KMS-11 (cell line): Measurements from ENCODE around the gene MCTP2.

Experiments used
- H2AFZ ChIP-seq: fragments of 200-600 bp; sonication (generic); 2 replicates; pipeline ENCODE4 v1.6.1; 2016; ENCODE audit warnings: antibody characterized with exemption, mixed run types, low read depth
- H3K27ac ChIP-seq: fragments of 200-600 bp; sonication (generic); 2 replicates; pipeline ENCODE4 v1.6.1; 2016; ENCODE audit warnings: mild to moderate bottlenecking, mixed run types
- H3K27me3 ChIP-seq: fragments of 200-600 bp; sonication (generic); 2 replicates; pipeline ENCODE4 v1.6.1; 2017; ENCODE audit warnings: mild to moderate bottlenecking, low read depth, mixed run types, moderate library complexity; ENCODE audit not compliant: insufficient read depth
- H3K36me3 ChIP-seq: fragments of 200-600 bp; sonication (generic); 2 replicates; pipeline ENCODE4 v1.6.1; 2017; ENCODE audit warnings: mild to moderate bottlenecking, mixed run types; ENCODE audit not compliant: insufficient read depth
- H3K4me1 ChIP-seq: fragments of 200-600 bp; sonication (generic); 2 replicates; pipeline ENCODE4 v1.6.1; 2016; ENCODE audit warnings: mild to moderate bottlenecking, low read depth, mixed run types; ENCODE audit not compliant: poor library complexity, severe bottlenecking
- H3K4me2 ChIP-seq: fragments of 200-600 bp; sonication (generic); 2 replicates; pipeline ENCODE4 v1.7.0; 2016; ENCODE audit warnings: mild to moderate bottlenecking, mixed run types
- H3K4me3 ChIP-seq: fragments of 200-600 bp; sonication (generic); IDR thresholded peaks from 2 replicates; pipeline ENCODE4 v1.6.1; 2017; ENCODE audit warnings: low read depth, low read length, mixed read lengths; ENCODE audit not compliant: insufficient read depth
- H3K79me2 ChIP-seq: fragments of 200-600 bp; sonication (generic); 2 replicates; pipeline ENCODE4 v1.6.1; 2016; ENCODE audit warnings: low read depth, mixed run types; ENCODE audit not compliant: insufficient read depth
- H3K9ac ChIP-seq: fragments of 200-600 bp; sonication (generic); 2 replicates; pipeline ENCODE4 v1.6.1; 2016; ENCODE audit warnings: mild to moderate bottlenecking, mixed run types
- H4K20me1 ChIP-seq: fragments of 200-600 bp; sonication (generic); 2 replicates; pipeline ENCODE4 v1.6.1; 2016; ENCODE audit warnings: mild to moderate bottlenecking, mixed run types; ENCODE audit not compliant: insufficient read depth
- CTCF ChIP-seq: fragments of 200-600 bp; sonication (generic); conservative IDR thresholded peaks from 2 replicates; pipeline ENCODE4 v1.6.1; 2017; ENCODE audit warnings: low read depth, mild to moderate bottlenecking, antibody characterized with exemption, low read length, moderate library complexity, mixed read lengths

Gene MCTP2

GRCh38 chr15:94352636-94353487, 121.5 kb downstream of the MCTP2 start:
- no peaks in the 10 kb centered on the region for H3K79me2 ChIP-seq
- no peaks in the 10 kb centered on the region for H4K20me1 ChIP-seq
- no peaks in the 10 kb centered on the region for H3K4me1 ChIP-seq
- H3K36me3 ChIP-seq: no peaks in the 10 kb centered on the region
- no peak for TF ChIP-seq CTCF
- no peak overlapping the region for H3K4me2 ChIP-seq
- no peak overlapping the region for H3K27ac ChIP-seq
- no peaks in the 10 kb centered on the region for H3K27me3 ChIP-seq
- H2AFZ ChIP-seq: no peak overlapping the region
- no peak overlapping the region for H3K9ac ChIP-seq
- no peak overlapping the region for H3K4me3 ChIP-seq

DNA sequence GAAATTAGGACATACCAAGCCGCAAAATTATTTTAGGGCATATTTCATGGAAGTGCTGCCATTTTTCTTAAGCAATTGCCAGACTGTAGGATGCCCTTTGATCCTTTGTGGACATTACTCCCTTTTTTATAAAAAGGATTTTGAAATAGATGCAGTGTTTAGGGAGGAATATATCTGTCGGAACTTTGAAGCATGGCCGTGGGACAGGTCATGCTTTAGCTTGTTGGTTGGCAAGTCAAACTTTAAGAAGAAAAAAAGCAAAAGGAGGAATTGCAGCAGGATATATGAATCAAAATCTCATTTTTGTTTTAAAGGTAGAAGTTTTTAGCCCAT, 122.1 kb downstream of the MCTP2 start:
- Histone ChIP-seq H4K20me1 (no peaks in the 10 kb centered on the region), H3K4me2 (no peak overlapping the region), H3K79me2 (no peaks in the 10 kb centered on the region), H3K27me3 (no peaks in the 10 kb centered on the region), H3K9ac (no peak overlapping the region), H3K4me1 (no peaks in the 10 kb centered on the region), H2AFZ (no peak overlapping the region), H3K36me3 (no peaks in the 10 kb centered on the region), H3K27ac (no peak overlapping the region), H3K4me3 (no peak overlapping the region)
- no peak for TF ChIP-seq CTCF

DNA sequence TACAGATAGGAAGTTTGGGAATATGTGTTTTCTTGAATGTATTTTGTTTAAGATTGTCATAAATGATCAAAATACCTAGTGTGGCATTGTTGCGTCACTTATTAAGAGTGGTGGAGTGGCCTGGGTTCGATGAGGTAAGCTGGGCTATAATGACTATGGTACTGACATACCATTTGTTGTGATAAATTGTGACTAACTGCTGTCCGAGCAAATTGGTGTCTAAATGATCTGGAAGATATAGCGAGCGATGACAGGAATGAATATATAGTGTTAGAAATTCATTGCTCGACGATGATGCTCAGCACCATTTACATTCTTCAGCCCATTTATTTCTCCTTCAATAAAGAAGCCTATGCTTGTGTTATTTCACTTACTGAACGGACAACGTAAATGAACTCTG, 123.3 kb downstream of the MCTP2 start:
- H3K9ac ChIP-seq: no peak overlapping the region
- no peaks in the 10 kb centered on the region for H4K20me1 ChIP-seq
- H3K27me3 ChIP-seq: no peaks in the 10 kb centered on the region
- TF ChIP-seq CTCF: no peak
- H2AFZ ChIP-seq: no peak overlapping the region
- no peak overlapping the region for H3K27ac ChIP-seq
- no peaks in the 10 kb centered on the region for H3K4me1 ChIP-seq
- H3K4me2 ChIP-seq: no peak overlapping the region
- no peaks in the 10 kb centered on the region for H3K79me2 ChIP-seq
- H3K36me3 ChIP-seq: no peaks in the 10 kb centered on the region
- H3K4me3 ChIP-seq: no peak overlapping the region

DNA sequence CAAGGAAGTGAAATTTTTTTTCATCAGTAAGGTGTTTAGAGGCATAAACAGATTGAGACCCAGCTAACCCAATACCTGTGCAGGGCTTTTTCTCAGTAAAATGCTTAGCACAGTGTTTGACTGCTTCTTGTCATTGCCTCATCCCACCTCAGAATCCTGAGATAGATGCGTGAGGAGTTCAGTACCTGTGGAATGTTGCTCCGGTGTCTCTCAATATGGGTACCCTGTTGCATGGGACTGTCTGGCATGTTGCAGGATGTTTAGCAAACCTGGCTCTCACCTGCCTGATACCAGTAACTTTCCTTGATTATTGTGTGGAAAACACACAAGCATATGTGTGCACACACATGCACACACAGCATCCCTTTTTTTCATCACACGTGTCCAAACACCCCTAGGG, 128.4 kb downstream of the MCTP2 start:
- Histone ChIP-seq H3K4me2 (no peak overlapping the region), H3K36me3 (no peaks in the 10 kb centered on the region), H2AFZ (no peak overlapping the region), H3K9ac (no peak overlapping the region), H3K4me1 (no peaks in the 10 kb centered on the region), H4K20me1 (no peaks in the 10 kb centered on the region), H3K27me3 (no peaks in the 10 kb centered on the region), H3K79me2 (no peaks in the 10 kb centered on the region), H3K27ac (no peak overlapping the region), H3K4me3 (no peak overlapping the region)
- no peak for TF ChIP-seq CTCF
